HG03045 (cell line): ENCODE data around the gene AUTS2.

ENCODE experiments used
- ATAC-seq: cut with Tn5 transposase; IDR thresholded peaks from one replicate; pipeline ENCODE4 v1.9.1; 2021; ENCODE audit warnings: mild to moderate bottlenecking, moderate library complexity; ENCODE audit not compliant: unreplicated experiment

Gene AUTS2

DNA sequence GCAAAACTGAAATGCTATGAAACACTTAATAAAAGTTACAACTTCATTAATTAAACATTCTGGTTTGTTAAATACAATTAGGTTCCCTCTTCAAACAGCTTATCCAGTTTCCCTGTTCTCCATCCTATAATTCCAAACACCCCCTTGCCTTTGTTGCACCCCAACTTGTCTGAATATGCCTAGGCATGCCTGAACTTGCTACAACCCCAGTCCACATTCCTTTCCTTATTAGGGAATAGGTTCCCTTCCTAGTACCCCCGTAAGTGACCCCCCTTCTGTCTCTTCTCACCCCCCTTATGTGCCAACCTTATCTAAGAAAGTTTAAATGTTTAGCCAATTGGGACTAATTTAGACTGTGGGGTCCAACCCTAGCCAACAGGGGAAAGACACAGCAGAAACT is 1238.0 kb downstream of the AUTS2 start:
- no peak for ATAC-seq

DNA sequence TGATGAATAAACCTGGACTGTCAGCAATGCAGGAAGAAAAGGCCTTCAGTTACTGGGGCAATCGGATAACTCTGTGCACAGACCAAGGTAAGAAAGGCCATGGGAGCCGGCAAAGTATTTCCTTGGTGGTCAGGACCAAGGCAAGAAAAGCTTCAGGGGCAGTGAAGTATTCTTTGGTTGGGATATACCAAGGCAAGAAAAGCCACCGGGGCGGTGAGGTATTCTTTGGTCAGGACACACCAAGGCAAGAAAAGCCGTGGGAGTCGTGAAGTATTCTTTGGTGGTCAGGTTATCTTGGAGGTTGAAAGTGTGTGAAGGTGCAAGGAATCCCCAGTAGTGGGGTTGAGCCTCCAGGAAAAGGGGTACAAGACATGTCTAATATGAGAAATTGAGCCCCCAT is 1238.7 kb downstream of the AUTS2 start:
- ATAC-seq = no peak

DNA sequence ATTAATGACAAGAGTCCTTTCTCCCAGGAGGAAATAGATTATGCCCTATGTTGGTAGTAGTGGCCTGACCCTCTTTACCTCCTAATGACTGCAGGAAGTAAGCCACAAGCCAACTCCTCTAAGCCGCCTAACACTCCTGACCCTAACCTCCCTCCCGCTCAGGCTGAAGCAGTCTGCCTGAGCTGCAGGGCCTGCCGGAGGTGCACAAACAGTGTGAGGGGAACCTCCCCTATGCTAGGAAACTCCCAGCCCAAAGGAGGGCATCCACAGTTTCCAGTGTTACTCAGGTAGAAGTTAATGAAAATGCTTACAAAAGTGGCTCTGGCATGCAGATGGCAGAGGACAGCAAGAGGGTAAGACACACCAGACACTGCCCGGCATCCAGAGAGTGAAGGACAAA is 1239.3 kb downstream of the AUTS2 start:
- ATAC-seq = no peak

DNA sequence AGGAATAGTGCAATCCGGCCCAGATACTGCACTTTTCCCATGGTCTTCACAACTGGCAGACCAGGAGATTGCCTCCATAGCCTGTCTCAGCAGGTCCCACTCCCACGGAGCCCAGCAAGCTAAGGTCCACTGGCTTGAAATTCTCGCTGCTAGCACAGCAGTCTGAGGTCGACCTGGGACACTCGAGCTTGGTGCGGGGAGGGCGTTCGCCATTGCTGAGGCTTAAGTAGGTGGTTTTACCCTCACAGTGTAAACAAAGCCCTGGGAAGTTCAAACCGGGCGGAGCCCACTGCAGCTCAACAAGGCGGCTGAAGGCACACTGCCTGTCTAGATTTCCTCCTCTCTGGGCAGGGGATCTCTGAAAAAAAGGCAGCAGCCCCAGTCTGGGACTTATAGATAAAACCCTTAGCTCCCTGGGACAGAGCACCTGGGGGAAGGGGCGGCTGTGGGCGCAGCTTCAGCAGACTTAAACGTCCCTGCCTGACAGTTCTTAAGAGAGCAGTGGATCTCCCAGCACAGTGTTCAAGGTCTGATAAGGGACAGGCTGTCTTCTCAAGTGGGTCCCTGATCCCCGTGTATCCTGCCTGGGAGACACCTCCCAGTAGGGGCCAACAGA is 1240.1 kb downstream of the AUTS2 start:
- ATAC-seq = no peak
